ENCODE data around the gene RNF149. TPM values are rescaled to one million over a fixed set of nuclear protein-coding genes. Genes with fewer than 3 reads are reported as not detected.

The RNF149 gene
- total RNA-seq, 1 donor from 2014 or later, result 35.0 TPM

GRCh38 chr2:101305492-101306078 lies 2.9 kb downstream of the RNF149 start:
- Mint-ChIP-seq H3K4me3 (no peak overlapping the region), H3K36me3 (peaks cover 22% of the 10 kb centered on the region), H3K27ac (no peak overlapping the region), H3K4me1 (peaks cover 28% of the 10 kb centered on the region), H3K27me3 (ENCODE audit: insufficient read depth, low read depth) (peaks cover 4% of the 10 kb centered on the region), H3K9me3 (peaks cover 4% of the 10 kb centered on the region)
- Histone ChIP-seq H3K79me2 (ENCODE audit: low read depth) (peaks cover 62% of the 10 kb centered on the region), H3K27me3 (peaks cover 12% of the 10 kb centered on the region), H3F3A (ENCODE audit: low read depth) (no peaks in the 10 kb centered on the region), H3K9me3 (ENCODE audit: low read depth) (no peaks in the 10 kb centered on the region), H3K27ac (no peak overlapping the region), H3K9ac (no peak overlapping the region), H4K20me1 (ENCODE audit: low read depth) (peaks cover 42% of the 10 kb centered on the region), H3K4me1 (peaks cover 11% of the 10 kb centered on the region), H3K4me3 (no peak overlapping the region), H2AFZ (replicated peaks) (no peak overlapping the region), H3K36me3 (no peaks in the 10 kb centered on the region), H3K4me2 (no peak overlapping the region)
- no peak for DNase-seq (ENCODE audit: low spot score)
- no peak for TF ChIP-seq EZH2phosphoT487 (IDR thresholded peaks at IDR 0.05)
- no peak for TF ChIP-seq EZH2 (IDR thresholded peaks at IDR 0.05)
- no peak for TF ChIP-seq CTCF (IDR thresholded peaks at IDR 0.05)

GRCh38 chr2:101305035-101305434 lies 3.5 kb downstream of the RNF149 start:
- peaks cover 67% of the 10 kb centered on the region for H3K79me2 ChIP-seq (ENCODE audit: low read depth)
- H3K27ac ChIP-seq, result no peak overlapping the region

GRCh38 chr2:101303688-101304087 lies 4.8 kb downstream of the RNF149 start:
- Mint-ChIP-seq H3K4me1 (peaks cover 25% of the 10 kb centered on the region), H3K36me3 (peaks cover 24% of the 10 kb centered on the region), H3K27ac (no peak overlapping the region), H3K4me3 (no peak overlapping the region), H3K27me3 (ENCODE audit: insufficient read depth, low read depth) (peaks cover 4% of the 10 kb centered on the region), H3K9me3 (peaks cover 4% of the 10 kb centered on the region)
- Histone ChIP-seq H3K27ac (no peak overlapping the region), H3K4me3 (no peak overlapping the region), H3F3A (ENCODE audit: low read depth) (no peaks in the 10 kb centered on the region), H3K9me3 (ENCODE audit: low read depth) (no peaks in the 10 kb centered on the region), H2AFZ (replicated peaks) (no peak overlapping the region), H3K27me3 (peaks cover 12% of the 10 kb centered on the region), H3K4me1 (peaks cover 11% of the 10 kb centered on the region), H3K79me2 (ENCODE audit: low read depth) (peaks cover 79% of the 10 kb centered on the region), H3K4me2 (no peak overlapping the region), H4K20me1 (ENCODE audit: low read depth) (peaks cover 57% of the 10 kb centered on the region), H3K9ac (no peak overlapping the region), H3K36me3 (no peaks in the 10 kb centered on the region)
- no peak for DNase-seq (ENCODE audit: low spot score)
- no peak for TF ChIP-seq EZH2phosphoT487 (IDR thresholded peaks at IDR 0.05)
- no peak for TF ChIP-seq CTCF (IDR thresholded peaks at IDR 0.05)

More at GRCh38 chr2:101305035-101305434, 3.5 kb downstream of the RNF149 start:
- Histone ChIP-seq H3K36me3 (no peaks in the 10 kb centered on the region), H3F3A (ENCODE audit: low read depth) (no peaks in the 10 kb centered on the region), H3K4me3 (no peak overlapping the region), H3K4me1 (peaks cover 11% of the 10 kb centered on the region), H3K4me2 (no peak overlapping the region), H3K9me3 (ENCODE audit: low read depth) (no peaks in the 10 kb centered on the region), H3K27me3 (peaks cover 12% of the 10 kb centered on the region), H2AFZ (replicated peaks) (no peak overlapping the region), H3K9ac (no peak overlapping the region), H4K20me1 (ENCODE audit: low read depth) (peaks cover 46% of the 10 kb centered on the region)
- Mint-ChIP-seq H3K9me3 (peaks cover 4% of the 10 kb centered on the region), H3K4me3 (no peak overlapping the region), H3K27ac (no peak overlapping the region), H3K4me1 (peaks cover 28% of the 10 kb centered on the region), H3K27me3 (ENCODE audit: insufficient read depth, low read depth) (peaks cover 4% of the 10 kb centered on the region), H3K36me3 (peaks cover 22% of the 10 kb centered on the region)
- DNase-seq (ENCODE audit: low spot score), result no peak
- no peak for TF ChIP-seq EZH2phosphoT487 (IDR thresholded peaks at IDR 0.05)
- TF ChIP-seq EZH2 (IDR thresholded peaks at IDR 0.05), result no peak
- TF ChIP-seq CTCF (IDR thresholded peaks at IDR 0.05), result no peak
